ENCODE measurements around the gene ARFGEF3. TPM values are rescaled to one million over a fixed set of nuclear protein-coding genes. Genes with fewer than 3 reads are reported as not detected.
A peak's percentile ranks its signal among the peaks of the same experiment; 100 is the strongest.

ARFGEF3 gene
- total RNA-seq, 3 donors from 2014 or later, result 1.9 to 28.1 (median 22.0) TPM

DNA sequence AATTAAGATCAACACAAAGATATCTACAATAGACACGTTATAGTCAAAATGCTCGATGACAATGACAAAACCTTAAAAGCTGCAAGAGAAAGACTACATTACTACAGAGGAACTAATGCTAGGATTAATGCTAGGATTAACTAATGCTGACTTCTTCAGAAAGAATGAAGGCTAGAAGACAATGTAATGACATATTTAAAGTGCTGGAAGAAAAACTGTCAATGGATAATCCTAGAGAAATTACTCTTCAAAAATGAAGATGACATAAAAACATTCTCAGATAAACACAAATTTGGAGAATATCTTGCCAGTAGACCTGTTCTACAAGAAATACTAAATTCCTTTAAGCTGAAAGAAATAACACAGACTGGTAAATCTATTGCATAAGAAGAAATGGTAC, 140.8 kb downstream of the ARFGEF3 start:
- H3K4me1 ChIP-seq, result no peaks in the 10 kb centered on the region
- H3K27ac ChIP-seq, result no peak overlapping the region
- H3K9me3 ChIP-seq, result no peaks in the 10 kb centered on the region
- H3K4me3 ChIP-seq, result no peak overlapping the region
- no peaks in the 10 kb centered on the region for H3K36me3 ChIP-seq
- no peaks in the 10 kb centered on the region for H3K27me3 ChIP-seq
- no peak for TF ChIP-seq POLR2AphosphoS5 (IDR thresholded peaks at IDR 0.05)
- no peak for TF ChIP-seq POLR2A (IDR thresholded peaks at IDR 0.05)
- TF ChIP-seq, protein P1, sequence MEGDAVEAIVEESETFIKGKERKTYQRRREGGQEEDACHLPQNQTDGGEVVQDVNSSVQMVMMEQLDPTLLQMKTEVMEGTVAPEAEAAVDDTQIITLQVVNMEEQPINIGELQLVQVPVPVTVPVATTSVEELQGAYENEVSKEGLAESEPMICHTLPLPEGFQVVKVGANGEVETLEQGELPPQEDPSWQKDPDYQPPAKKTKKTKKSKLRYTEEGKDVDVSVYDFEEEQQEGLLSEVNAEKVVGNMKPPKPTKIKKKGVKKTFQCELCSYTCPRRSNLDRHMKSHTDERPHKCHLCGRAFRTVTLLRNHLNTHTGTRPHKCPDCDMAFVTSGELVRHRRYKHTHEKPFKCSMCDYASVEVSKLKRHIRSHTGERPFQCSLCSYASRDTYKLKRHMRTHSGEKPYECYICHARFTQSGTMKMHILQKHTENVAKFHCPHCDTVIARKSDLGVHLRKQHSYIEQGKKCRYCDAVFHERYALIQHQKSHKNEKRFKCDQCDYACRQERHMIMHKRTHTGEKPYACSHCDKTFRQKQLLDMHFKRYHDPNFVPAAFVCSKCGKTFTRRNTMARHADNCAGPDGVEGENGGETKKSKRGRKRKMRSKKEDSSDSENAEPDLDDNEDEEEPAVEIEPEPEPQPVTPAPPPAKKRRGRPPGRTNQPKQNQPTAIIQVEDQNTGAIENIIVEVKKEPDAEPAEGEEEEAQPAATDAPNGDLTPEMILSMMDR (IDR thresholded peaks at IDR 0.05), result no peak
- DNase-seq (ENCODE audit: low spot score in 2 of 2), result no peak
- intact Hi-C loops (cut with DNase I; ENCODE audit: low total_unique reads), result no loop called here

DNA sequence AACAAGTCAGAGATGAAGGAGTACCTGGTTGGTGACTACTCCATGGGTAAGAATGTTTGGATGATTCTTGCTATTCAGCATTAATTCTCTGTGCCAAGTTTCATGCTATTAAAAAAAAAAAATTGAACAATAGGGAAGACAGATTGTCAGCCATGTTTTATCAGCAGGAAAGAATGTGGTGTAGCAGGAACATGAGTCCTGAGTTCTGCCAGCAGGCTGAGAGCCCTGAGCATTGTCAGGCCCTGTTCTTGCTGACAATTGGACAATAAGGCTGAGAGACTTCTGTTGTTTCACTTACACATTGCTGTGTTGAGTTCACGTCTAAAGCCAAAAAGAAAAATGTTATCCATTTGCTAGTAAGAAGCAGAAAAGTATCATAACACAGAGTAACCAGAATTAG, 145.6 kb downstream of the ARFGEF3 start:
- TF ChIP-seq POLR2A (IDR thresholded peaks at IDR 0.05), result no peak
- TF ChIP-seq, protein P1 (IDR thresholded peaks at IDR 0.05), result no peak
- no peak for TF ChIP-seq POLR2AphosphoS5 (IDR thresholded peaks at IDR 0.05)
- Histone ChIP-seq H3K36me3 (no peaks in the 10 kb centered on the region), H3K9me3 (no peaks in the 10 kb centered on the region), H3K27ac (peak overlapping the region; percentile 45 to 66), H3K4me3 (no peak overlapping the region), H3K27me3 (no peaks in the 10 kb centered on the region), H3K4me1 (no peaks in the 10 kb centered on the region)
- intact Hi-C loops (cut with DNase I; ENCODE audit: low total_unique reads), result no loop called here
- peak in 1 of 2 donors; percentile 30 for DNase-seq (ENCODE audit: low spot score in 2 of 2)

DNA sequence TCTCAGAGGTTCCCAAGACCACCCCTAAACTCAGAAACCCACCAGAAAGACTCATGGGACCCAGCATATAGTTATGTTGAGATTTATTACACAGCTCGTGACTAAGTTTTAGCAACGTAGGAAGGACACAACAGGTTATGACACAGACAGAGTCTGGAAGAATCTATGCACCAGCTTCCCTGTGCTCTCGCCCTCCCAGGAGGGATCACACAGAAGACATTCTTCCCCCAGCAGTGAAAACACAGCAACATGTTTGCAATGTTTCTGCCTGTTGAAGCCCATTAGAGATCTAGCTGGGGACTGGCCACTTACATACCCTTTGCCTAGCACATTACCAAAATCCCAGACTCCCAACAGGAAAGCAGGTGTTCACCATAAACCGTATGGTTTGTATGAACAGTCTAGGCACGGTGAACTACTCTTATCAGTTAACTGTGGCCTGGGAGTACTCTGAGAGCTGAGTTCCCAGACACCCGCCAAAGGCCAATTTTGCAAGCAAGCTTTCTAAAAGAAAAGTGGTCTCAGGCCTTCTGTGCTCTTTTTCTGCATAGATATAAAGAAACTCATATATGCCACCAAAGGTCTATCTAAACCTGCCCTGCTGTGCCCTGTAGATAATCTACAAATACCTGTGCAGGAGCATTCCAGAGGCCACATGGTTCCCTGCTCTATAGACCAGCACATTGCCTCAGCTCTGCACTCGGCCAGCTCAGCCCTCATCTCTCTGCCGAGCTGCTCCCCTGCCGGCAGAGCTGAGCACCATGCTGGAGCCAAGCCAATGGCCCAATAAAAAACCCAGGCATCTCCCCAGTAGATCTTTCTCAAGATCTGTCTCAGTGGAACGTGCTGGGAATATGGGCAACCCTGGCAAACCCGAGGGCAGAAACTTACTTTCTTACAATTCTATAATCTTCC, 146.3 kb downstream of the ARFGEF3 start:
- Histone ChIP-seq H3K27me3 (no peaks in the 10 kb centered on the region), H3K4me1 (no peaks in the 10 kb centered on the region), H3K4me3 (no peak overlapping the region), H3K9me3 (no peaks in the 10 kb centered on the region), H3K27ac (peak overlapping the region; percentile 45 to 66), H3K36me3 (no peaks in the 10 kb centered on the region)
- no peak for DNase-seq (ENCODE audit: low spot score in 2 of 2)
- TF ChIP-seq, protein P1 (IDR thresholded peaks at IDR 0.05), result peak in 1 of 3 donors; percentile 27
- TF ChIP-seq POLR2AphosphoS5 (IDR thresholded peaks at IDR 0.05), result no peak
- TF ChIP-seq POLR2A (IDR thresholded peaks at IDR 0.05), result no peak
- intact Hi-C loops (cut with DNase I; ENCODE audit: low total_unique reads), result no loop called here

DNA sequence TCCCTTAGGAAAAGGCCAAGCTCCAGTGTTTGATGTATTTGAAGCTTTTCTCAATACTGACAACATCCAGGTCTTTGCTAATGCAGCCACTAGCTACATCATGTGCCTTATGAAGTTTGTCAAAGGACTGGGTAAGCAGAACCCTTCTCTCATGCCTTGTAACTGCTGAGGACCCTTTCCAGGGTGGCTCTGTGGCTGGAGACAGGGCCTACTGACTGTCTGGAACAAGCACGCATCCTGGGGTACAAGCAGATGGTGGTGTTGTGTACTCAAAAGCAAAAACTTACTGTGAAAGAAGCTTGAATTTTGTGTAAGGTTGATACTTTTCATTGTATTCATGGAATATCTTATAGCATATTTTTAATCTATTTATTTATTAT, 147.0 kb downstream of the ARFGEF3 start:
- DNase-seq (ENCODE audit: low spot score in 2 of 2), result no peak
- Histone ChIP-seq H3K27ac (peak overlapping the region in 1 of 2 donors; percentile 66), H3K9me3 (no peaks in the 10 kb centered on the region), H3K4me3 (no peak overlapping the region), H3K27me3 (no peaks in the 10 kb centered on the region), H3K36me3 (no peaks in the 10 kb centered on the region), H3K4me1 (no peaks in the 10 kb centered on the region)
- intact Hi-C loops (cut with DNase I; ENCODE audit: low total_unique reads), result no loop called here
- TF ChIP-seq, protein P1 (IDR thresholded peaks at IDR 0.05), result no peak

DNA sequence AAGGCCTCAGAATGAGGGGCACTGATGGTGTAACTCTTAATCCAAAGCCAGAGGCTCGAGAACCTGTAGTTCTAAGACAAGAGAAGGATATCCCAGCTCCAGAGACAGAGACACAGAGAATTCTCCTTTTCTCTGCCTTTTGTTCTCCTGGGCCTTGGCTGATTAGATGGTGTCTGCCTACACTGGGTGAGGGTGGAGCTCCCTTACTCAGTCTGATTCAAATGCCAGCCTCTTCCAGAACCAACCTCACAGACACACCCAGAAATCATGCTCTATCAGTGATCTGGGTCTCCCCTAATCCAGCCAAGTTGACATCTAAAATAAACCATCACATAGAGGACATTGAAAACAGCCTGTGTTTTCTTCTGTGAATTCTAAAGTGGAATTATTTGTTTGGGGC, 148.0 kb downstream of the ARFGEF3 start:
- H3K27me3 ChIP-seq, result no peaks in the 10 kb centered on the region
- TF ChIP-seq, protein P1 (IDR thresholded peaks at IDR 0.05), result no peak
- no peak for TF ChIP-seq POLR2A (IDR thresholded peaks at IDR 0.05)
- TF ChIP-seq POLR2AphosphoS5 (IDR thresholded peaks at IDR 0.05), result no peak
- DNase-seq (ENCODE audit: low spot score in 2 of 2), result no peak
- H3K4me3 ChIP-seq, result no peak overlapping the region
- no peaks in the 10 kb centered on the region for H3K36me3 ChIP-seq
- no peaks in the 10 kb centered on the region for H3K9me3 ChIP-seq
- intact Hi-C loops (cut with DNase I; ENCODE audit: low total_unique reads), result no loop called here
- no peak overlapping the region for H3K27ac ChIP-seq
- no peaks in the 10 kb centered on the region for H3K4me1 ChIP-seq

Data from breast epithelium (tissue), 4 donors.